ENCODE measurements around the gene HMBS. TPM values are rescaled to one million over a fixed set of nuclear protein-coding genes. Genes with fewer than 3 reads are reported as not detected.
"Not testable (repeated sequence)": the region's sequence is repeated elsewhere in the genome, so short reads cannot be mapped to it uniquely, and the experiment has no call there.

Gene HMBS
- total RNA-seq, 1 donor from 2014 or later: 19.5 TPM

DNA sequence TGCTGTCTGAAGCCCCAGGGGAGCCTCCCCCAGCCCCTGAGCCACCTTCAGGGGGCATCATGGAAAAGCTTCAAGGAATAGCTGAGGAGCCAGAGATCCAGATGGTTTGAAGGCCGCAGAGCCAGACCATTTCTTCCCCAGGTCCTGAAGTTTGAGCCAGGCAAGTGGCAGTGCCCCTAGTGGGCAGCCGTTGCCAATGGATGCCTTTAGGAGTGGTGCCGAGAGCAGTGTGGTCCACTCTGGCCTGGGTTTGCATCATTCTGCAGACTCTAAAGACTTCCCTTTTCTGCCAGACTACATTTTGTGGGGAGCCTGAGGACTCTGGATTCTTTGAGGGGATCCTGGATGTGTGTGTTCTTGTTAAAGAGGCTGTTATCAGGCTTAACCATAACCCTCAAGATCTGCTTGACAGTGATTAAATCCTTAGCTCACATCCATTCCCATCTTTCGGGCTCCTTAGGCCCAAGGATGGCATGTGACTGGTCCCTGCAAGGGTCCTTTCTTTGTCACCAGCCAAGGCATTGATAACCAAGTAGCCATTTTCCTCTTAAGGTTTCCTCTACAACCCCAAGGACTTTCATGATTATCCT, 49.8 kb downstream of the HMBS start:
- Histone ChIP-seq H3K4me3 (no peak overlapping the region), H3K27me3 (no peaks in the 10 kb centered on the region), H3K36me3 (peaks cover 58% of the 10 kb centered on the region), H3K4me1 (no peaks in the 10 kb centered on the region), H3K9me3 (no peaks in the 10 kb centered on the region), H3K27ac (no peak overlapping the region)
- peak; percentile 89 for ATAC-seq
- TF ChIP-seq CTCF (IDR thresholded peaks at IDR 0.05): peak; percentile 56
- no peak for DNase-seq
- intact Hi-C loops (cut with DNase I): no loop called here

DNA sequence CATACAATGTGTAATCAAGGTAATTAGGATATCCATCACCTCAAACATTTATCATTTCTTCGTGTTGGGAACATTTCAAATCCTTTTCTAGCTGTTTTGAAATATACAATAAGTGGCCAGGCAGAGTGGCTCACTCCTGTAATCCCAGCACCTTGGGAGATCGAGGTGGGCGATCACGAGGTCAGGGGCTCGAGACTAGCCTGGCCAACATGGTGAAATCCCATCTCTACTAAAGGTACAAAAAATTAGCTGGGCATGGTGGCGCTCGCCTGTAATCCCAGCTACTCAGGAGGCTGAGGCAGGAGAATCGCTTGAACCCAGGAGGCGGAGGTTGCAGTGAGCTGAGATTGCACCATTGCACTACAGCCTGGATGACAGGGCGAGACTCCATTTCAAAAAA, 54.6 kb downstream of the HMBS start:
- H3K36me3 ChIP-seq: peaks cover 10% of the 10 kb centered on the region
- H3K27ac ChIP-seq; H3K4me3 ChIP-seq; intact Hi-C loops (cut with DNase I); H3K27me3 ChIP-seq; H3K9me3 ChIP-seq; ATAC-seq; H3K4me1 ChIP-seq; DNase-seq: not testable (repeated sequence)

Other genes starting within 250 kb of the HMBS start
- gene CXCR5, start 201.0 kb upstream of the HMBS start, total RNA-seq: not detected
- 62.5 TPM for gene BCL9L, start 159.0 kb upstream of the HMBS start, total RNA-seq
- gene UPK2, start 128.6 kb upstream of the HMBS start, total RNA-seq: not detected
- gene FOXR1, start 113.1 kb upstream of the HMBS start, total RNA-seq: not detected
- 59.4 TPM for gene CENATAC, start 86.7 kb upstream of the HMBS start, total RNA-seq
- gene RPS25, start 66.5 kb upstream of the HMBS start, total RNA-seq: 850 TPM
- gene TRAPPC4, start 66.1 kb upstream of the HMBS start, total RNA-seq: 44.6 TPM
- 19.3 TPM for gene SLC37A4, start 54.0 kb upstream of the HMBS start, total RNA-seq
- gene HYOU1, start 27.7 kb upstream of the HMBS start, total RNA-seq: 142 TPM
- 41.5 TPM for gene VPS11, start 17.1 kb upstream of the HMBS start, total RNA-seq
- 38.4 TPM for gene DPAGT1, start 17.0 kb downstream of the HMBS start, total RNA-seq
- gene C2CD2L, start 22.5 kb downstream of the HMBS start, total RNA-seq: 20.3 TPM
- gene HINFP, start 36.7 kb downstream of the HMBS start, total RNA-seq: 25.2 TPM
- 0.14 TPM for gene ABCG4, start 64.2 kb downstream of the HMBS start, total RNA-seq
- gene NLRX1, start 83.8 kb downstream of the HMBS start, total RNA-seq: 17.7 TPM
- 0.81 TPM for gene NHERF4, start 100.6 kb downstream of the HMBS start, total RNA-seq
- gene CBL, start 121.5 kb downstream of the HMBS start, total RNA-seq: 30.0 TPM
- 134 TPM for gene MCAM, start 232.2 kb downstream of the HMBS start, total RNA-seq
- 23.2 TPM for gene RNF26, start 249.6 kb downstream of the HMBS start, total RNA-seq

Data from upper lobe of right lung (tissue), 1 donor.